HG02970 (cell line): ENCODE measurements around the gene TRPC5OS.

Experiments used
- ATAC-seq: cut with Tn5 transposase; IDR thresholded peaks from one replicate; pipeline ENCODE4 v1.9.1; 2021; ENCODE audit warnings: mild to moderate bottlenecking, moderate library complexity, moderate number of reproducible peaks; ENCODE audit not compliant: unreplicated experiment, low FRiP score

The TRPC5OS gene

GRCh38 chrX:111888600-111888999 lies 12.6 kb downstream of the TRPC5OS start:
- ATAC-seq: no peak

DNA sequence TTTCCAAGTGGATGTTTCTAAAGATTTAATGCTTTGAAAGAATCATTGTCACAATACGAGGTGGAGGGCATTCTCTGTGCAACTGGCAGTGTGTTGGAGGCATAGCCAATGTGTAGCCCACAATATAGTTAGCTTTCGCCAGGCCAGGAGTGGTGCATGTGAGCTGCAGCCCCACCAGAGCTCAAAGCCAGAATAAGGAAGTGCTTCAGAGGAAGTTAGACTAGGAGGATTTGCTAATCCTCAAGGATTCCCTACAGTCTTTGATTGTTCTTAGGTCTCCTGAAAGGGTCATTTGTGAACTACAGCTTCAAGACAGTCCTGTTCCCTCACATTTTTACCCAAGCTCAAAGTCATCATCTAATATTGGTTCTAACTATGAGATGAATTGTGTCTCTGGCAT lies 16.4 kb downstream of the TRPC5OS start:
- ATAC-seq: no peak

- no peak for ATAC-seq
Observed at GRCh38 chrX:111896148-111896547, 20.2 kb downstream of the TRPC5OS start.

DNA sequence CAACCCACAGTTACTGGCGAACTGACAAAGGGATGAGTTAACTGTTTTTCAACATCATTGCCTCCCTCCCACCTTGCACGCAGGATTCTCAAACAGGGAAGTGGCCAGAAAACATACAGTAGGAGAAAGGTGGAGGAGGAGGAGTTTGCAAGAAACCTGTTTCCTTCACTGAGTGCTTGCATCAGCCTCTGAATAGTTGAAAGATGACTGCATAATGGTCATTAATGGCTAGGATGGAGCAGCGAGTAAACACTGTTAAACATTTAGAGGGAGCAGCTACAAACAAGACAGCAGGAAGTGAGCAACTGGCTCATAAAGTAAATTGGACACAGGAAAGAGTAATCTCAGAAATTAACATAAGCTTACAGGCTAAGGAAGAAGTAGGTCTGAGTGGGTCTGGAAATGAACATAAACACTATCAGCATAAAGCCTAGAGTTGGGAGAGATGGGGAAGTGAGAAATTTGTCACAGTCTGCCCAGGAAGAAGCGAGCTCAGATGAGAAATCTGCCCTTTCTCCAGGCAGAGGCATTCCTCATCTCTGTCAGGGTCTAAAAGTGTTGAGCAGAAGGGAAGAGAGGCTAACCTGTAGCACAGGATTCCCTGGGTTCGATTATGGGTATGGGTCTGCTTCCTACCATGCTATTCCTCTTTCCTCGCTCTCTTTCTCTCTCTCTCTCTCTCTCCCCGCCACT lies 38.6 kb downstream of the TRPC5OS start:
- no peak for ATAC-seq

- ATAC-seq: no peak
Observed at GRCh38 chrX:111917591-111917990, 41.6 kb downstream of the TRPC5OS start.

GRCh38 chrX:111928456-111928855 lies 52.5 kb downstream of the TRPC5OS start:
- no peak for ATAC-seq
